Measurements from ENCODE around the gene MYL12A. TPM values are rescaled to one million over a fixed set of nuclear protein-coding genes. Genes with fewer than 3 reads are reported as not detected.
A peak's percentile ranks its signal among the peaks of the same experiment; 100 is the strongest.

Gene MYL12A
- total RNA-seq, 2 donors from 2014 or later = 102 to 174 TPM

- H3K4me3 ChIP-seq = no peak overlapping the region
- TF ChIP-seq POLR2A (IDR thresholded peaks at IDR 0.05) (no peak), CTCF (IDR thresholded peaks at IDR 0.05) (no peak)
- H3K27me3 ChIP-seq = no peaks in the 10 kb centered on the region
- no peak overlapping the region for H3K27ac ChIP-seq
- DNase-seq (no peak), ATAC-seq (no peak)
- H3K9me3 ChIP-seq = no peaks in the 10 kb centered on the region
- H3K4me1 ChIP-seq = no peaks in the 10 kb centered on the region
- WGBS, 2 donors = 16% methylated on average over 13 to 14 of the region's 14 CpGs
- peaks cover 0 to 23% of the 10 kb centered on the region in 2 donors for H3K36me3 ChIP-seq (replicated peaks in 1 of 2; ENCODE audit: insufficient read depth in 1 of 2, low read depth in 2 of 2)
- intact Hi-C loops (cut with DNase I) = loop anchor here (5.0 to 10.0 kb wide), 3 partner anchors 173 to 388 kb away; partner anchors contain the start of gene TGIF1
Observed at GRCh38 chr18:3279201-3280185, 31.9 kb downstream of the MYL12A start.

GRCh38 chr18:3281456-3282400 is 34.1 kb downstream of the MYL12A start:
- TF ChIP-seq CTCF (IDR thresholded peaks at IDR 0.05) = peak; percentile 32 to 85 (median 76)
- no peak for TF ChIP-seq POLR2A (IDR thresholded peaks at IDR 0.05)
- H3K4me1 ChIP-seq = no peaks in the 10 kb centered on the region
- no peaks in the 10 kb centered on the region for H3K27me3 ChIP-seq
- no peaks in the 10 kb centered on the region for H3K9me3 ChIP-seq
- peaks cover 0 to 11% of the 10 kb centered on the region in 2 donors for H3K36me3 ChIP-seq (replicated peaks in 1 of 2; ENCODE audit: insufficient read depth in 1 of 2, low read depth in 2 of 2)
- H3K27ac ChIP-seq = no peak overlapping the region
- WGBS, 2 donors = 35 to 40% methylated on average over 2 of the region's 2 CpGs
- DNase-seq (no peak), ATAC-seq (peak; percentile 88)
- H3K4me3 ChIP-seq = no peak overlapping the region
- intact Hi-C loops (cut with DNase I) = loop anchor here (5.0 to 10.0 kb wide), 3 partner anchors 171 to 386 kb away; partner anchors contain the start of gene TGIF1

GRCh38 chr18:3283253-3283863 is 35.8 kb downstream of the MYL12A start:
- 63 to 65% methylated on average over 10 of the region's 10 CpGs for WGBS, 2 donors
- no peaks in the 10 kb centered on the region for H3K9me3 ChIP-seq
- no peaks in the 10 kb centered on the region for H3K27me3 ChIP-seq
- ATAC-seq = no peak
- DNase-seq = no peak
- no peaks in the 10 kb centered on the region for H3K4me1 ChIP-seq
- peaks cover 0 to 2% of the 10 kb centered on the region in 2 donors for H3K36me3 ChIP-seq (replicated peaks in 1 of 2; ENCODE audit: insufficient read depth in 1 of 2, low read depth in 2 of 2)
- intact Hi-C loops (cut with DNase I) = loop anchor here (5.0 to 10.0 kb wide), 3 partner anchors 169 to 384 kb away; partner anchors contain the start of gene TGIF1
- TF ChIP-seq CTCF (IDR thresholded peaks at IDR 0.05) (no peak), POLR2A (IDR thresholded peaks at IDR 0.05) (no peak)
- no peak overlapping the region for H3K4me3 ChIP-seq
- H3K27ac ChIP-seq = no peak overlapping the region

GRCh38 chr18:3283908-3284307 is 36.3 kb downstream of the MYL12A start:
- ATAC-seq = no peak

More at GRCh38 chr18:3283908-3284307, 36.3 kb downstream of the MYL12A start:
- Histone ChIP-seq H3K4me3 (no peak overlapping the region), H3K27ac (no peak overlapping the region), H3K36me3 (replicated peaks in 1 of 2; ENCODE audit: insufficient read depth in 1 of 2, low read depth in 2 of 2) (no peaks in the 10 kb centered on the region), H3K27me3 (no peaks in the 10 kb centered on the region), H3K4me1 (no peaks in the 10 kb centered on the region), H3K9me3 (no peaks in the 10 kb centered on the region)
- DNase-seq = no peak
- TF ChIP-seq POLR2A (IDR thresholded peaks at IDR 0.05) (no peak), CTCF (IDR thresholded peaks at IDR 0.05) (no peak)
- intact Hi-C loops (cut with DNase I) = loop anchor here (5.0 to 10.0 kb wide), 3 partner anchors 168 to 383 kb away; partner anchors contain the start of gene TGIF1
- 76 to 85% methylated on average over 7 of the region's 7 CpGs for WGBS, 2 donors

Data from body of pancreas (tissue), 4 donors.